HG03439 (cell line): ENCODE measurements around the gene CNNM3.

Source experiments
- ATAC-seq: cut with Tn5 transposase; IDR thresholded peaks from one replicate; pipeline ENCODE4 v1.9.1; 2021; ENCODE audit warnings: mild to moderate bottlenecking, moderate library complexity; ENCODE audit not compliant: unreplicated experiment

Gene CNNM3

DNA sequence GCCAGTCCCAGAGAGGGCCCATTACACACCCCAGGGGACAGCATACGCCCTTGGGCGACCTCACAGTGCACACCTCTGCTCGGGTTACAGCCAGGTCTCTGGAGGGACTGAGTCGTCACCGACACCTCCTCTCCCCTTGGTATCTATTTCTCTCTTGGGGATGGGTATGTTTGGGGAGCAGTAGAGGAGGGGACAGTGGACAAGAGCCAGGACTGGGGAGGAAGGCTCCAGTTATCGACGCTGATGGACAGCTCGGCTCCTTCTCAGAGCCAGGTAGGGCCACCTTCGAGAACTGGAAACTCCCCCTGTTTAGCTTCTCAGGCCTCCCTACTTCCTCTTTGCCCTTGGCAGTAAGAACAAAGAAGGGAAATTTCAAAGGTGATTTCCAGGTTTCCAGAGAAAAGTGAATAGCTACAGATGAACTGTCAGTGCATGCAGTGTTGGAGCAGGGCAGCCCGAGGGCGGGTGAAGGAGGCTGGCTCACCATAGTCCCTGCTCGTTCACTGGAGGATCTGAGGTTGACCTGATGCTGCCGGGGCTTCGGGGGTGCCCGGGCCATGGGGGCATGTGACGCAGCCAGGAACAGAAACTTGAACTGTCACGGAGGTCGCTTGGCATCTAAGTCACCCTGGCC lies 58.2 kb downstream of the CNNM3 start:
- no peak for ATAC-seq

DNA sequence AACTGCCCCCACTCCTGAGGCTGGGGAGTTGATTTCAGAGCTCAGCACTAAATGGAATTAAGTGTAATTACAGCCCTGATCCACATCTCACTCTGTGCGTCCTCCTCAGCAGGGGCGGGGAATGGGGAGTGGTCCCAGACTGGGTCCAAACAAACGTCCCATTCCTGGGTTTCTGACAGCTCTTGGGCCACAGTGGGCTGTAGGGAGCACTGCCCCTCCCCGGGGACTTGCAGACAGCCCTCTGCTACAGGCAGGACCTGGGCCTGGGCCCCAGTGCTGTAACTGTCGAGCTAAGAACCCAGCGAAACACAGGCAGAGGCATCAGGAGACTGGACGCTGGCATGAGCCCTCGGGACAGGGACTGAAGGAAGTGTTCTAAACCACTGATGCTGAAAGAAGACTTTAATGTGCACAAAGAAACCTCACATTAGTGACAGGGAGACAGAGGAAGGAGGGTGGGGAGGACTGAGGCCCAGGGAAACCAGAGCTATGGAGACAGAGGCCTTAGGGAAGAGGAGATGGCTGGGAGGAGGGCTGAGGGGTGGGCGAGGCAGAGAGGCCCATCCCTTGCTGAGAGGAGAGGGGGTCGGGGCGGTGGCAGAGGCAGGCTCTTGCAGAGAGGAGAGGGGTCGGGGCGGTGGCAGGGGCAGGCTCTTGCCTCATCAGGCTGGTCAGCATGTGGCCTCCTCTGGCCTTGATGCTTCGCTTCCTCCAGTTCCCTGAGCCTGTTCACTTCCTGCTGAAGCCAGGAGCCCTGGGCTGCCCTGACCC lies 59.6 kb downstream of the CNNM3 start:
- no peak for ATAC-seq

DNA sequence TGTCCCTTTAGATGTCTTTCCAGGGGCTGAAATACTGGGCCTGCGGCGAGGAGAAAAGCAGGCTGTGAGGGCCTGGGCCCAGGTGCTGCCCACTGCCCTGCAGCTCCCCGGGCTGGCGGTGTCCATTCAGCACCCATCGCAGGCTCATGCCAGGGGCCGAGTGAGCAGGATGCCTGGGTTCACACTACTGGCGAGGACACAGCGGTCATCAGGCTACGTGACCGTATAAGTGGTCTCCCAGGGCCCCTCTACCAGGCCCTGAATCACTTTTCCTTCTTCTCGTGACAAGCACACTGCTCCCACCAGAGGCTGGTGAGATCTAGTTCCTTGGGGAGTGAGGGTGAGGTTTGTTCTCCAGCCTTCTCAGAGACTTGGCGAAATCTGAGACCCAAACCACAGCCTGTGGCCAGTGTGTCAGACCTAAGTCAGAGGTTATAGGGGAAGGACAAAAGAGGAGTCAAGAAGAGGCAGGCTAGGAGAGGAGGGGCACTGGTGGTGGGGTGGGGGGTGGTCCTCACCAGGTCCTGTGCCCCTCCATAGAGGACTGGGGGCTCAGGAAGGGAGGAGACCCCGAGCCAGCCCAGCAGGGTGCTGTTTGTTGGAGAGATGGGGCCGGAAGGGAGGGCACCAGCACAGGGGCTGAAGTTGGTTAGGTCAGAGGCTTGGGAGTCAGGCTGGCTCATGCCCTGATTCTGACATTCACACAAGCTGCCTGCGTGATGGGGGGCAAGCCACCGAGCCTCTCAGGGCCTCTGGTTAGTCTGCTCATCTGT lies 60.4 kb downstream of the CNNM3 start:
- no peak for ATAC-seq

DNA sequence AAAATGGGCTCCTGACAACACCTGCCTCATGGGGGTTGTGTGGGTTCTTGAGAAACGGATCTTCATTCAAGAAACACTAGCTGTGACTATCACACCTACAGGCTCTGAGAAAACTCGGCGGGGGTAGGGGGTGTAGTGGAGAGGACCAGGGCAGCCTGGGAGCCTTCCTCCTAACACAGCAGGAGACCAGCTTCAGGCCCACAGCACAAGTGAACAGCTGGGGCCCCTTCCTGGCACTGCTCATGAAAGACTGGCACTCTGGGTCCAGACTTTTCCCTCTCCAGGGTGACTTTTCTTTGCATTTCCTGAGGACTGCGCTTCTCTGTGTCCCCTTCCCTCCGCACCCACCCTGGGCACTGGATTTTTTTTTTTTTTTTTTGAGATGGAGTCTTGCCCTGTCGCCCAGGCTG lies 61.0 kb downstream of the CNNM3 start:
- no peak for ATAC-seq

DNA sequence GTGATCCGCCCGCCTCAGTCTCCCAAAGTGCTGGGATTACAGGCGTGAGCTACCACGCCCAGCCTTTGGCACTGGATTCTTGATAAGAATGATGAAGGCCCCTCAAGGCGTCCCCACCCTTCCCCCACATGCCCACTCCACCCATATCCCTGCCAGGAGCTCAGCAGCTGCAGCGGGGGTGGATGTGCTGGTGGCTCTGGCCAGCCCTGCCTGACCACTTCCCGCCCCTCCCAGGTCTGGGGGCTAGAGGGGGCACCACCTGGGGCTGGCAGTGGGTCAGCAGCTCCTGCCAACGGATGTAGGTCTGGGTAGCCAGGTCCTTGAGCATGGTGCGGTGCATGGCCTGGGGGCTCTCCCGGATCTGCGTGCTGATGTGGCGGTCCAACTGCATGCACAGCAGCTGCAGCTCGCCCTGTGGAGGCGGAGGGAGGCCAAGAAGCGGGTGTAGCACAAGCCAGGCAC lies 61.6 kb downstream of the CNNM3 start:
- no peak for ATAC-seq

DNA sequence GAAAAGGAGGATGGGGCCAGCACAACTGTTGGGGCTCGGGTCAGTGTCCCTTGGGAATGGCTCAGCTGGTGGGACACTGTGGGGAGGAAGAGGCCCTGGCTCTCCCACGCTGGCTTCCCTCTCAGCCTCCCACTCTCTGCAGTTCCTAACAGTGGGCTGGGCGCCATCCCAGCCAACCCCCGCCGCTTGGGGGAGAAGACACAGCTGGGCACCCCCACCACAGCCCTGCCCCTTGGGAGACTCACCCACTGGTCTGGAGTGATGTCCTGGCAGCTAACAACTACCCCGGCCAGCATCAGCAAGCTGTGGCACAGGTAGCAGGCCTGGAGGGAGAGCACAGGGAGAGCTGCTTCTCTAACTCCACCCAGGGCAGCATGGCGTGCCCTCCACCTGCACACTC lies 62.1 kb downstream of the CNNM3 start:
- ATAC-seq = no peak

DNA sequence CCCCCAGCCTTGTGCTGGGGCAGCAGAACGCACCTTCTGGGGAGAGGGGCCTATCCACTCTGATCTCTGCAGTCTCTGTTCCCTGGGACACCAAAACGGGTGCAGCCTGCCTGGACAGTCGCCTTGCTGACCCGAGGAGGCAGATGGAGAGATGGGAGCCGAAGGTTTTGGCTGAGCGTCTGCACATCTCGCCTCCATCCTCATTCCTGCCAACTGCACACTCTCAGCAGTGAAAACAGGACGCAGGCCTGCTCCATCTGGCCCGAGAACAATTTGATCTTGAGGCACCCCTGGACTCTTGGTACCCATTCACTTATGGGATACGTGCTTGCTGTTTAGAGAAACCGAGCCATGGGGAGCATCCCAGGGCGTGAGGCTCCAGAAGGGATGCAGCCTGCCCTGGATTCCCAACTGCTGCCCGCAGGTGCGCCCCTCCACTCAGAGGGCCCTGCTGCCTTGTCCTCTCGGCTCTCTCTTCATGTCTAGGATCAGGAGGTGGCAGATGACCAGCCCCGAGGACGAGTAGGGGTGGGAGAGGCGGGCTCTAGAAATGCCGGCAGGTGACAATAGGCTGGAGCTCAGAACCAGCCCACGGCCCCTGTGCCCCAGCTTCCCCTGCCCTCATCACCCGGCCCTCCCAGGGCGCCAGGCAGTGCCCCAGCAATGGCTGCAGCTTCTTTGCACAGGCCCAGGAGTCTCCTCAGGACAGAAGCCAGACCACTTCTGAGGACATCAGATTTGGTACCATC lies 62.9 kb downstream of the CNNM3 start:
- no peak for ATAC-seq

DNA sequence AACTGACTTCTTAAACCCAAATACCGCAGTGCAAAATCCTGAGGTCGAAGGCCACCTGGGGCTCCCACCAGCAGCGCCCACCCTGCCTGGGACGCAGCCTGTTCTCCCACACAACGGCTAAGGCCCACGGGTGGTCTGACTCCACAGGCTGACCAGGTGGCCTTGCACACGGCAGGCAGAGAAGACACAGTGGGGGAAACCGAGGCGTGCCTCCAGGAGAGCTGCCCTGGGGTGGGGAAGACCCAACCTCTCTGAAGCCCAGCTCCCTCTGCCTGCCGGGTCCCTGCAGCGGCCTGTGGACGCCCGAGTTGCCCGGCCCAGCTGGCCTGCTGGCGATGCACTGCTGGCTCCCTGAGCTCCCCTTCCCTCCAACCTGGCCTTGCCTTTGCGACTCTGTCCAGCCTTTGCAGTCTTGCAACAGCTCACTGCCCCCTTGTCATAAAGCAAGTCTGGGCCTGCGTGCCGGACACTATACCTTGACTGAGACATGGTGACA lies 63.5 kb downstream of the CNNM3 start:
- ATAC-seq = no peak

DNA sequence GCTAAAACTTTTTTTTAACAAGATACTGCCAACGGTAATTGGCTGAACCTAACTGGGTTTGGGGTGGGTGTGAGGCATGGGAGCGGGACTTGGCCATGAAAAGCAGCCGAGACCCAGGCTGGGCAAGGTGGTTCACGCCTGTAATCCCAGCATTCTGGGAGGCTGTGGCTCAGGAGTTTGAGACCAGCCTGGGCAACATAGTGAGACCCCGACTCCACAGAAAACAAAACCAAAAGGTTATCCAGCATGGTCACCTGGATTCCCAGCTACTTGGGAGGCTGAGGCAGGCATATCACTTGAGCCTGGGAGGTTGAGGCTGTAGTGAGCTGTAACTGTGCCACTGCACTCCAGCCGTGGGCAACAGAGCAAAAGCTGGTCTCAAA lies 64.8 kb downstream of the CNNM3 start:
- no peak for ATAC-seq

DNA sequence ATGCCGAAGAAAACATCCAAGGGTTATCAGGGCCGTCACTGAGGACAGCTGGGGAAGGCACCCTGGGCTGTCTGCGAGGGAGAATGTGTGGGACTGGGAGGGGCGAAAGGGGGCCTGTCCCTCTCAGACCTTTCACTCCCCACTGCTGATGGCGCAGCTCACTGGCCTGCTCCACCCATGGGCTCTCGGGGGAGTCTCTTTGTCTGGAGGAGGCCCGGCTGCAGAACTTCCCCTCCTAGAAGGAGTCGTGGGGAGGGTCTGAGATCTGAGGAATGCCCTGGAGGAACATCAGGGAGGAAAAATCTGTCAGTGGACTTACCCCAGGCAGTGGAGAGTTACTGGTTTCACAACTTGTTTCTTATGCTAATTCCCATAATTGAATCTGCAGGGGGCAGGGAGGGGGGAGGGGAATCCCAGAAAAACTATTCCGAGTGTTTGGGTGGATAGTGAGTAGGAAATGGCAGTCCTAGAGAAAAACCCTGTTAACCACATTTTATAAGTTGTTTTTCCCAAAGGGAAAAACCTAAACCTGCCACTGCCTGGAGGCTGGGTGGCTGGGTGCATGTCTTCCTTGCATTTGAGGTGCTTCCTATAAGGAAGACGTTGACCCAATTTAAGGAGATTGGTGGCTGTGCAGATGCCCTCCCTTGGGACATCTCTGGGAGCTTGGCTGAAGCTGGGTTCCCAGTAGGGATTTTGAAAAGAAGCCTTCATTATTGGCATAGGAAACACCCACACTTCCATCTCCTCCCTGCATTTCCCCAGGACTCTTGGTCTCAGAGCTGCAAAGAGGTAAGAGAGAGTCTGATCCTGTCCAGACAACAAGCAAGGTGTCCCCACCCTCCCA lies 65.5 kb downstream of the CNNM3 start:
- ATAC-seq = no peak

DNA sequence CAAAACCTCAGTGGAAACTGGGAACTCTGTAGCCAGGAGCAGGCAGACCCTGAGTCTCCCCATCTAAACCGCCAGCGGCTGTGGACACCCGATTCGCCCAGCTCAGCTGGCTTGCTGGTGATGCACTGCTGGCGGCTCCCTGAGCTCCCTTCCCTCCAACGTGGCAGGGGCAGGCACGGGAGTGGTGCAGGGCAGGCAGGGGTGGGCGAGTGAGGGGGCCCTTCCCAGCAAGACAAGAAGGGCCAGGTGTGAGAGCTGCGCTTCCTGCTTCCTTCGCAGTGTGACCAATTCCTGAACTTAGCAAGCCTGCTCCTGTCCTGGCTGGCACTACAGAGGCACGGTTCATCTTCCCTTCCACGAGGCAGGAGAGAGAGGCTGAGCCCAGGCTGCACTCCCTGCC lies 66.2 kb downstream of the CNNM3 start:
- ATAC-seq = no peak

DNA sequence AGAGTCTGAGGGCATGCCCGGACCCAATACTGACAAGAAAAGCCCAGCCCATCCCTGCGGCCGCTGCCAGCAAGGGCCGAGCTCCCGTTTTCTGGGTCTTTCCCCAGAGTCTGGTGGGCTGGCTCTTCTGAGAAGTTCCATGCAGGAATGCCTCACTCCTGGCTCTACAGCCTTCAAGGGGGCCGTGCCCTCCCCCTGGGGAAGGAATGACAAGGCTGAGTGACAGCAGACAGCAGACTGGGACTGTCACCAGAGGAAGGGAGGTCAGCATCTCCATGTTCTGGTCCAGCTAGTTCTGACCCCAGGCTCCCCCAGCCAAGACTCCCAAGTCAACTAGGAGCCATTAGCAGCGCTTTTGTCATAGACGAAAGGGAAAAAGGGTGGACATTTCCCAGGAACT lies 66.8 kb downstream of the CNNM3 start:
- ATAC-seq = no peak

DNA sequence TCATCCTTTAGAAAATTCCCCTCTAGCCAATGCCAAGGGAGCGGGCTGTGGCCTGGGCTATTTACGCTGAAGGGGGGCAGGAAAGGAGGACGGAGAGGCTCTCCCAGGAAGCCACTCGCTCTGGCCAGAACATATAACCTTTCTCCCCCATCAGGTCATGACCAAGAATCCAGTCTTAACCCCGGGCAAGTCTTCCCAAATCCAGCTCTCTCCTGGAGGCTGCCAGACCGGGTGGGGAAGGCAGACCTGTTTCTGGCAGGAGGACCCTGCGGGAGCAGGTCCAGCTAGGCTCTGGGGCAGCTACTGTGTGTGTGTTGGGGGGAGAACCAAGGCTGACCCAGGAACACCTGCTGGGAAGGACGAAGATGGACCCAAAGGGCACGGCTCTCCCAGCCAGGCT lies 67.2 kb downstream of the CNNM3 start:
- ATAC-seq = no peak
